NCI-H345 treated with DMSO at 0.1 percent for 48 hours (cell line): Measurements from ENCODE around the gene CYB561D2.
A peak's percentile ranks its signal among the peaks of the same experiment; 100 is the strongest.

ENCODE experiments used
- DNase-seq: peaks from one replicate; lab custom pipeline; 2025; ENCODE audit not compliant: unreplicated experiment; lab: John Stamatoyannopoulos, UW

Gene CYB561D2

GRCh38 chr3:50359760-50360110, 9.1 kb downstream of the CYB561D2 start:
- no peak for DNase-seq

GRCh38 chr3:50364573-50365079, 14.0 kb downstream of the CYB561D2 start:
- no peak for DNase-seq

GRCh38 chr3:50365080-50365841, 14.6 kb downstream of the CYB561D2 start:
- DNase-seq, result peak; percentile 41

GRCh38 chr3:50365842-50366220, 15.2 kb downstream of the CYB561D2 start:
- DNase-seq, result no peak

GRCh38 chr3:50369012-50369670, 18.5 kb downstream of the CYB561D2 start:
- DNase-seq, result no peak

GRCh38 chr3:50370594-50370993, 19.9 kb downstream of the CYB561D2 start:
- DNase-seq, result no peak

- DNase-seq, result no peak
Observed at GRCh38 chr3:50371133-50371685, 20.5 kb downstream of the CYB561D2 start.

- no peak for DNase-seq
Observed at GRCh38 chr3:50372349-50372748, 21.7 kb downstream of the CYB561D2 start.

GRCh38 chr3:50373146-50374051, 22.7 kb downstream of the CYB561D2 start:
- DNase-seq, result no peak

GRCh38 chr3:50374363-50375257, 23.9 kb downstream of the CYB561D2 start:
- no peak for DNase-seq

GRCh38 chr3:50375258-50375931, 24.7 kb downstream of the CYB561D2 start:
- DNase-seq, result no peak

- no peak for DNase-seq
Observed at GRCh38 chr3:50378024-50378423, 27.4 kb downstream of the CYB561D2 start.

- DNase-seq, result no peak
Observed at GRCh38 chr3:50378757-50379156, 28.1 kb downstream of the CYB561D2 start.

- no peak for DNase-seq
Observed at GRCh38 chr3:50380405-50381085, 29.9 kb downstream of the CYB561D2 start.

- DNase-seq, result no peak
Observed at GRCh38 chr3:50381383-50381782, 30.7 kb downstream of the CYB561D2 start.

- no peak for DNase-seq
Observed at GRCh38 chr3:50382722-50383121, 32.1 kb downstream of the CYB561D2 start.

- no peak for DNase-seq
Observed at GRCh38 chr3:50383750-50384149, 33.1 kb downstream of the CYB561D2 start.

- DNase-seq, result no peak
Observed at GRCh38 chr3:50385754-50386153, 35.1 kb downstream of the CYB561D2 start.
